GM23338 (cell line): ENCODE measurements around the gene ZFHX3. TPM values are rescaled to one million over a fixed set of nuclear protein-coding genes. Genes with fewer than 3 reads are reported as not detected.

Source experiments
- ATAC-seq: fragments of 200-7000 bp; cut with Tn5 transposase; 3 replicates; pipeline ENCODE4 v1.9.1; 2020
- DNase-seq: peaks from one replicate; pipeline ENCODE4 v3.0.0-alpha.2; 2015; ENCODE audit warnings: low spot score
- H2AFZ ChIP-seq: fragments of 200-600 bp; sonication (generic); 2 replicates; pipeline ENCODE4 v1.8.0; 2016; ENCODE audit warnings: antibody characterized with exemption, mild to moderate bottlenecking, moderate library complexity
- H3F3A ChIP-seq: fragments of 200-600 bp; sonication (generic); replicated peaks from 2 replicates; pipeline ENCODE4 v1.8.0; 2017; ENCODE audit warnings: antibody characterized with exemption, mixed run types, low read depth
- H3K27ac ChIP-seq: fragments of 200-600 bp; sonication (generic); 2 replicates; pipeline ENCODE4 v1.6.1; 2016; ENCODE audit warnings: low read depth
- H3K27me3 ChIP-seq: fragments of 200-600 bp; sonication (generic); 2 replicates; pipeline ENCODE4 v1.8.0; 2016; ENCODE audit warnings: mild to moderate bottlenecking, mixed run types, moderate library complexity; ENCODE audit not compliant: insufficient read depth
- H3K36me3 ChIP-seq: fragments of 200-600 bp; sonication (generic); 2 replicates; pipeline ENCODE4 v1.8.0; 2016; ENCODE audit warnings: mild to moderate bottlenecking; ENCODE audit not compliant: insufficient read depth
- H3K4me1 ChIP-seq: fragments of 200-600 bp; sonication (generic); 2 replicates; pipeline ENCODE4 v1.8.0; 2016; ENCODE audit warnings: mild to moderate bottlenecking, moderate library complexity; ENCODE audit not compliant: insufficient read depth
- H3K4me2 ChIP-seq: fragments of 200-600 bp; sonication (generic); 2 replicates; pipeline ENCODE4 v1.7.1; 2017; ENCODE audit warnings: mixed run types
- H3K4me3 ChIP-seq: fragments of 200-600 bp; sonication (generic); 2 replicates; pipeline ENCODE4 v1.6.1; 2016; ENCODE audit warnings: mixed run types
- H3K79me2 ChIP-seq: fragments of 200-600 bp; sonication (generic); replicated peaks from 2 replicates; pipeline ENCODE4 v1.8.0; 2017; ENCODE audit warnings: mild to moderate bottlenecking; ENCODE audit not compliant: insufficient read depth
- H3K9me2 ChIP-seq: fragments of 200-600 bp; sonication (generic); 2 replicates; pipeline ENCODE4 v1.8.0; 2017; ENCODE audit not compliant: insufficient read depth
- H4K20me1 ChIP-seq: fragments of 200-600 bp; sonication (generic); replicated peaks from 2 replicates; pipeline ENCODE4 v1.8.0; 2017; ENCODE audit warnings: mild to moderate bottlenecking; ENCODE audit not compliant: insufficient read depth
- H3K27ac Mint-ChIP-seq: 2 replicates; pipeline ENCODE4 v1.8.0; 2020; ENCODE audit warnings: inconsistent platforms, mild to moderate bottlenecking, moderate library complexity, mixed read lengths
- H3K27me3 Mint-ChIP-seq: 3 replicates; pipeline ENCODE4 v1.8.0; 2022; ENCODE audit warnings: low read depth, mild to moderate bottlenecking, moderate library complexity, mixed read lengths, inconsistent platforms; ENCODE audit not compliant: insufficient read depth, poor library complexity
- H3K36me3 Mint-ChIP-seq: 3 replicates; pipeline ENCODE4 v1.8.0; 2021; ENCODE audit warnings: low read depth, mild to moderate bottlenecking, inconsistent platforms, moderate library complexity, mixed read lengths
- H3K4me1 Mint-ChIP-seq: 3 replicates; pipeline ENCODE4 v1.8.0; 2020; ENCODE audit warnings: mild to moderate bottlenecking, inconsistent platforms, mixed read lengths
- H3K4me3 Mint-ChIP-seq: 3 replicates; pipeline ENCODE4 v1.8.0; 2021; ENCODE audit warnings: moderate library complexity, mild to moderate bottlenecking, inconsistent platforms, mixed read lengths
- H3K9me3 Mint-ChIP-seq: 3 replicates; pipeline ENCODE4 v1.8.0; 2020; ENCODE audit warnings: moderate library complexity, mild to moderate bottlenecking, inconsistent platforms, mixed read lengths
- CREB1 ChIP-seq: fragments of 250-450 bp; sonication (Bioruptor Pico); IDR thresholded peaks from 2 replicates; pipeline ENCODE4 v1.5.0; 2020; ENCODE audit warnings: low read depth, mild to moderate bottlenecking, moderate library complexity
- CTCF ChIP-seq, 2 experiments: fragments of 200-600 bp in 1 of 2; sonication (generic) in 1 of 2; conservative IDR thresholded peaks; 2 replicates each; pipeline versions ENCODE4 v1.5.1 to v1.6.1; 2016 to 2017; ENCODE audit warnings: antibody characterized with exemption in 2 of 2, low read depth in 2 of 2, mild to moderate bottlenecking in 2 of 2, moderate library complexity in 1 of 2
- EZH2 ChIP-seq: fragments of 200-600 bp; sonication (generic); IDR thresholded peaks from one replicate; pipeline ENCODE4 v1.8.0; 2017; ENCODE audit warnings: antibody characterized with exemption, mild to moderate bottlenecking, low read depth; ENCODE audit not compliant: unreplicated experiment
- EZH2phosphoT487 ChIP-seq: fragments of 200-600 bp; sonication (generic); IDR thresholded peaks from one replicate; pipeline ENCODE4 v1.8.1; 2018; ENCODE audit warnings: antibody characterized with exemption; ENCODE audit not compliant: unreplicated experiment
- JUNB ChIP-seq: IDR thresholded peaks from one replicate; pipeline ENCODE4 v1.6.1; 2016; ENCODE audit warnings: antibody characterized with exemption; ENCODE audit not compliant: unreplicated experiment
- NANOG ChIP-seq: IDR thresholded peaks from 2 replicates; pipeline ENCODE4 v1.6.1; 2016; ENCODE audit warnings: antibody characterized with exemption, borderline replicate concordance
- POLR2AphosphoS5 ChIP-seq: IDR thresholded peaks from 2 replicates; pipeline ENCODE4 v1.6.1; 2016; ENCODE audit warnings: antibody characterized with exemption, low read depth
- STAT1 ChIP-seq: IDR thresholded peaks from one replicate; pipeline ENCODE4 v1.6.1; 2016; ENCODE audit warnings: antibody characterized with exemption; ENCODE audit not compliant: unreplicated experiment
- ZNF114 ChIP-seq: fragments of 250-450 bp; sonication (Bioruptor Pico); IDR thresholded peaks from 2 replicates; pipeline ENCODE4 v1.5.0; 2020; ENCODE audit warnings: mild to moderate bottlenecking, moderate library complexity
- ZNF331 ChIP-seq: fragments of 250-450 bp; sonication (Bioruptor Pico); IDR thresholded peaks from 2 replicates; pipeline ENCODE4 v1.5.0; 2020; ENCODE audit warnings: low read depth, mild to moderate bottlenecking, moderate library complexity
- ZNF462 ChIP-seq: fragments of 250-450 bp; sonication (Bioruptor Pico); IDR thresholded peaks from 2 replicates; pipeline ENCODE4 v1.5.0; 2020; ENCODE audit warnings: mild to moderate bottlenecking, moderate library complexity
- polyA plus RNA-seq: library from polyadenylated mRNA; unstranded; fragments of >200 nt; fragmentation: Nextera tagmentation; extraction: Ambion mirVana; gene quantifications from 2 replicates; pipeline ENCODE4 v1.2.1, GENCODE V29; 2016
- total RNA-seq: library from RNA; depleted of rRNA; stranded (reverse); fragments of >200 nt; shearing (Covaris generic); gene quantifications from 2 replicates; pipeline ENCODE4 v1.2.3, GENCODE V29; 2014
- TF ChIP-seq, protein P1 (sequence below): IDR thresholded peaks from 2 replicates; pipeline ENCODE4 v1.6.1; 2016; ENCODE audit warnings: antibody characterized with exemption
- TF ChIP-seq, protein P2 (sequence below): IDR thresholded peaks from one replicate; pipeline ENCODE4 v1.6.1; 2018; ENCODE audit warnings: antibody characterized with exemption; ENCODE audit not compliant: unreplicated experiment

Gene ZFHX3
- total and polyA plus RNA-seq, 2 experiments from 2014 or later = 1.0 to 1.5 TPM

DNA sequence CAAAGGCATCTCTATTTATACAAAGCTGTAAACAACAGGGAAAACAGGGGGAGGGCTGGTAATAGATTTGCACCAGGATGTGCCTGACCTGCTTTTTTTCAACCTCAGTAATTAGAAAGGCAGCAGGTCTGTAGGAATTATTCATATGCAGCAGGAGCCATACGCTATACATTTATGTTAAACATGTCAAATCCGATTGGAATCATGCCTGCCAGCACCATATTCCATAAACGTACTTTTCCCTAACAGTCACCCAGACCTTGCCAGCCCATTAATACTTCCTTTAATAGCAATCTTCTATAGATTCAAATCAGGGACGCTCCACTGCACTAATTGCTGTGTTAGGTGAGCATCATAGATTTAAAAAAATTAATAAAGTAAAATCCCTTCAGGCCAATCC is 223.9 kb downstream of the ZFHX3 start:
- Histone ChIP-seq H3K4me1 (no peaks in the 10 kb centered on the region), H3K4me2 (no peak overlapping the region), H3K27ac (no peak overlapping the region), H4K20me1 (no peaks in the 10 kb centered on the region; the same call in 1 of the 2 replicates), H3K9me2 (no peaks in the 10 kb centered on the region), H3F3A (no peaks in the 10 kb centered on the region), H3K36me3 (no peaks in the 10 kb centered on the region), H2AFZ (no peak overlapping the region), H3K27me3 (no peaks in the 10 kb centered on the region), H3K4me3 (no peak overlapping the region), H3K79me2 (no peaks in the 10 kb centered on the region)
- Mint-ChIP-seq H3K9me3 (no peaks in the 10 kb centered on the region), H3K36me3 (no peaks in the 10 kb centered on the region; the same call in 2 of the 3 replicates), H3K4me3 (no peak overlapping the region), H3K4me1 (no peaks in the 10 kb centered on the region), H3K27me3 (peaks cover 3% of the 10 kb centered on the region), H3K27ac (no peak overlapping the region)
- ATAC-seq (no peak), DNase-seq (no peak)
- TF ChIP-seq CTCF (conservative IDR thresholded peaks at IDR 0.05; ENCODE audit: low read depth in 2 of 2) (no peak), EZH2phosphoT487 (no peak), NANOG (no peak), CREB1 (CRISPR knock-in tag) (no peak), STAT1 (no peak), POLR2AphosphoS5 (no peak), JUNB (no peak), ZNF114 (CRISPR knock-in tag) (no peak), EZH2 (no peak), ZNF331 (no peak), ZNF462 (no peak)
- TF ChIP-seq, protein P1, sequence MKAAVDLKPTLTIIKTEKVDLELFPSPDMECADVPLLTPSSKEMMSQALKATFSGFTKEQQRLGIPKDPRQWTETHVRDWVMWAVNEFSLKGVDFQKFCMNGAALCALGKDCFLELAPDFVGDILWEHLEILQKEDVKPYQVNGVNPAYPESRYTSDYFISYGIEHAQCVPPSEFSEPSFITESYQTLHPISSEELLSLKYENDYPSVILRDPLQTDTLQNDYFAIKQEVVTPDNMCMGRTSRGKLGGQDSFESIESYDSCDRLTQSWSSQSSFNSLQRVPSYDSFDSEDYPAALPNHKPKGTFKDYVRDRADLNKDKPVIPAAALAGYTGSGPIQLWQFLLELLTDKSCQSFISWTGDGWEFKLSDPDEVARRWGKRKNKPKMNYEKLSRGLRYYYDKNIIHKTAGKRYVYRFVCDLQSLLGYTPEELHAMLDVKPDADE = no peak
- TF ChIP-seq, protein P2, sequence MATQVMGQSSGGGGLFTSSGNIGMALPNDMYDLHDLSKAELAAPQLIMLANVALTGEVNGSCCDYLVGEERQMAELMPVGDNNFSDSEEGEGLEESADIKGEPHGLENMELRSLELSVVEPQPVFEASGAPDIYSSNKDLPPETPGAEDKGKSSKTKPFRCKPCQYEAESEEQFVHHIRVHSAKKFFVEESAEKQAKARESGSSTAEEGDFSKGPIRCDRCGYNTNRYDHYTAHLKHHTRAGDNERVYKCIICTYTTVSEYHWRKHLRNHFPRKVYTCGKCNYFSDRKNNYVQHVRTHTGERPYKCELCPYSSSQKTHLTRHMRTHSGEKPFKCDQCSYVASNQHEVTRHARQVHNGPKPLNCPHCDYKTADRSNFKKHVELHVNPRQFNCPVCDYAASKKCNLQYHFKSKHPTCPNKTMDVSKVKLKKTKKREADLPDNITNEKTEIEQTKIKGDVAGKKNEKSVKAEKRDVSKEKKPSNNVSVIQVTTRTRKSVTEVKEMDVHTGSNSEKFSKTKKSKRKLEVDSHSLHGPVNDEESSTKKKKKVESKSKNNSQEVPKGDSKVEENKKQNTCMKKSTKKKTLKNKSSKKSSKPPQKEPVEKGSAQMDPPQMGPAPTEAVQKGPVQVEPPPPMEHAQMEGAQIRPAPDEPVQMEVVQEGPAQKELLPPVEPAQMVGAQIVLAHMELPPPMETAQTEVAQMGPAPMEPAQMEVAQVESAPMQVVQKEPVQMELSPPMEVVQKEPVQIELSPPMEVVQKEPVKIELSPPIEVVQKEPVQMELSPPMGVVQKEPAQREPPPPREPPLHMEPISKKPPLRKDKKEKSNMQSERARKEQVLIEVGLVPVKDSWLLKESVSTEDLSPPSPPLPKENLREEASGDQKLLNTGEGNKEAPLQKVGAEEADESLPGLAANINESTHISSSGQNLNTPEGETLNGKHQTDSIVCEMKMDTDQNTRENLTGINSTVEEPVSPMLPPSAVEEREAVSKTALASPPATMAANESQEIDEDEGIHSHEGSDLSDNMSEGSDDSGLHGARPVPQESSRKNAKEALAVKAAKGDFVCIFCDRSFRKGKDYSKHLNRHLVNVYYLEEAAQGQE = no peak
